ENCODE results near the gene KIR2DL4.
"Not testable (repeated sequence)": the region's sequence is repeated elsewhere in the genome, so short reads cannot be mapped to it uniquely, and the experiment has no call there.

KIR2DL4 gene

GRCh38 chr19:54803410-54803809 lies at the start of gene KIR2DL4:
Gene KIR2DL4 (plus strand): TSS chr19:54803610. CDS start chr19:54803652, 42 bp downstream.
- Histone ChIP-seq H3K27ac (ENCODE audit: low read depth, low read length) (no peak within 1 kb of the TSS), H3K79me2 (ENCODE audit: control insufficient read depth, insufficient read depth, low read length, unreplicated experiment) (no peaks in the 10 kb centered on the region), H3K4me1 (ENCODE audit: control insufficient read depth, insufficient read depth, low read length, unreplicated experiment) (no peaks in the 10 kb centered on the region), H3K27me3 (ENCODE audit: insufficient read depth, low read length) (no peaks in the 10 kb centered on the region), H3K36me3 (ENCODE audit: insufficient read depth, low read length) (no peaks in the 10 kb centered on the region), H2AFZ (ENCODE audit: low read length, unreplicated experiment) (no peak within 1 kb of the TSS), H3K4me3 (ENCODE audit: low read depth, low read length) (no peak within 1 kb of the TSS)

- not testable (repeated sequence) for H3K36me3 ChIP-seq (ENCODE audit: insufficient read depth, low read length); H3K27me3 ChIP-seq (ENCODE audit: insufficient read depth, low read length); H3K79me2 ChIP-seq (ENCODE audit: control insufficient read depth, insufficient read depth, low read length, unreplicated experiment); H3K4me1 ChIP-seq (ENCODE audit: control insufficient read depth, insufficient read depth, low read length, unreplicated experiment); H2AFZ ChIP-seq (ENCODE audit: low read length, unreplicated experiment); H3K27ac ChIP-seq (ENCODE audit: low read depth, low read length); H3K4me3 ChIP-seq (ENCODE audit: low read depth, low read length)
Observed at GRCh38 chr19:54756204-54757110, 47.0 kb upstream of the KIR2DL4 start.

- not testable (repeated sequence) for H3K4me1 ChIP-seq (ENCODE audit: control insufficient read depth, insufficient read depth, low read length, unreplicated experiment); H3K36me3 ChIP-seq (ENCODE audit: insufficient read depth, low read length); H3K4me3 ChIP-seq (ENCODE audit: low read depth, low read length); H2AFZ ChIP-seq (ENCODE audit: low read length, unreplicated experiment); H3K27me3 ChIP-seq (ENCODE audit: insufficient read depth, low read length); H3K27ac ChIP-seq (ENCODE audit: low read depth, low read length); H3K79me2 ChIP-seq (ENCODE audit: control insufficient read depth, insufficient read depth, low read length, unreplicated experiment)
Observed at GRCh38 chr19:54758577-54758976, 44.8 kb upstream of the KIR2DL4 start.

GRCh38 chr19:54764219-54764618 lies 39.2 kb upstream of the KIR2DL4 start:
- not testable (repeated sequence) for H3K36me3 ChIP-seq (ENCODE audit: insufficient read depth, low read length); H3K4me3 ChIP-seq (ENCODE audit: low read depth, low read length); H3K79me2 ChIP-seq (ENCODE audit: control insufficient read depth, insufficient read depth, low read length, unreplicated experiment); H3K27me3 ChIP-seq (ENCODE audit: insufficient read depth, low read length); H3K27ac ChIP-seq (ENCODE audit: low read depth, low read length); H3K4me1 ChIP-seq (ENCODE audit: control insufficient read depth, insufficient read depth, low read length, unreplicated experiment); H2AFZ ChIP-seq (ENCODE audit: low read length, unreplicated experiment)

- not testable (repeated sequence) for H3K27ac ChIP-seq (ENCODE audit: low read depth, low read length); H2AFZ ChIP-seq (ENCODE audit: low read length, unreplicated experiment); H3K79me2 ChIP-seq (ENCODE audit: control insufficient read depth, insufficient read depth, low read length, unreplicated experiment)
Observed at GRCh38 chr19:54766464-54766863, 36.9 kb upstream of the KIR2DL4 start.

GRCh38 chr19:54769646-54770045 lies 33.8 kb upstream of the KIR2DL4 start, which contains the start of gene KIR2DL1:
Gene KIR2DL1 (plus strand): TSS chr19:54769793. CDS start chr19:54769851, 58 bp downstream.
- H3K4me1 ChIP-seq (ENCODE audit: control insufficient read depth, insufficient read depth, low read length, unreplicated experiment); H3K27me3 ChIP-seq (ENCODE audit: insufficient read depth, low read length); H3K4me3 ChIP-seq (ENCODE audit: low read depth, low read length); H3K79me2 ChIP-seq (ENCODE audit: control insufficient read depth, insufficient read depth, low read length, unreplicated experiment); H3K36me3 ChIP-seq (ENCODE audit: insufficient read depth, low read length); H2AFZ ChIP-seq (ENCODE audit: low read length, unreplicated experiment); H3K27ac ChIP-seq (ENCODE audit: low read depth, low read length): not testable (repeated sequence)

More at GRCh38 chr19:54766464-54766863, 36.9 kb upstream of the KIR2DL4 start:
- not testable (repeated sequence) for H3K27me3 ChIP-seq (ENCODE audit: insufficient read depth, low read length); H3K4me1 ChIP-seq (ENCODE audit: control insufficient read depth, insufficient read depth, low read length, unreplicated experiment); H3K36me3 ChIP-seq (ENCODE audit: insufficient read depth, low read length); H3K4me3 ChIP-seq (ENCODE audit: low read depth, low read length)

GRCh38 chr19:54770511-54770910 lies 32.9 kb upstream of the KIR2DL4 start:
- not testable (repeated sequence) for H3K36me3 ChIP-seq (ENCODE audit: insufficient read depth, low read length); H3K27ac ChIP-seq (ENCODE audit: low read depth, low read length); H3K4me3 ChIP-seq (ENCODE audit: low read depth, low read length); H3K4me1 ChIP-seq (ENCODE audit: control insufficient read depth, insufficient read depth, low read length, unreplicated experiment); H2AFZ ChIP-seq (ENCODE audit: low read length, unreplicated experiment); H3K79me2 ChIP-seq (ENCODE audit: control insufficient read depth, insufficient read depth, low read length, unreplicated experiment); H3K27me3 ChIP-seq (ENCODE audit: insufficient read depth, low read length)

- H3K4me3 ChIP-seq (ENCODE audit: low read depth, low read length); H3K27ac ChIP-seq (ENCODE audit: low read depth, low read length); H3K36me3 ChIP-seq (ENCODE audit: insufficient read depth, low read length); H3K79me2 ChIP-seq (ENCODE audit: control insufficient read depth, insufficient read depth, low read length, unreplicated experiment); H3K27me3 ChIP-seq (ENCODE audit: insufficient read depth, low read length); H3K4me1 ChIP-seq (ENCODE audit: control insufficient read depth, insufficient read depth, low read length, unreplicated experiment); H2AFZ ChIP-seq (ENCODE audit: low read length, unreplicated experiment): not testable (repeated sequence)
Observed at GRCh38 chr19:54771018-54771960, 32.1 kb upstream of the KIR2DL4 start.

- not testable (repeated sequence) for H3K79me2 ChIP-seq (ENCODE audit: control insufficient read depth, insufficient read depth, low read length, unreplicated experiment); H3K27ac ChIP-seq (ENCODE audit: low read depth, low read length); H3K36me3 ChIP-seq (ENCODE audit: insufficient read depth, low read length); H3K4me3 ChIP-seq (ENCODE audit: low read depth, low read length); H2AFZ ChIP-seq (ENCODE audit: low read length, unreplicated experiment); H3K4me1 ChIP-seq (ENCODE audit: control insufficient read depth, insufficient read depth, low read length, unreplicated experiment); H3K27me3 ChIP-seq (ENCODE audit: insufficient read depth, low read length)
Observed at GRCh38 chr19:54772666-54773065, 30.7 kb upstream of the KIR2DL4 start.

- H3K4me3 ChIP-seq (ENCODE audit: low read depth, low read length); H3K79me2 ChIP-seq (ENCODE audit: control insufficient read depth, insufficient read depth, low read length, unreplicated experiment); H3K36me3 ChIP-seq (ENCODE audit: insufficient read depth, low read length); H3K27ac ChIP-seq (ENCODE audit: low read depth, low read length); H3K4me1 ChIP-seq (ENCODE audit: control insufficient read depth, insufficient read depth, low read length, unreplicated experiment); H2AFZ ChIP-seq (ENCODE audit: low read length, unreplicated experiment); H3K27me3 ChIP-seq (ENCODE audit: insufficient read depth, low read length): not testable (repeated sequence)
Observed at GRCh38 chr19:54775095-54775815, 28.2 kb upstream of the KIR2DL4 start.

Measured in ACC112 (cell line).